SU-DHL-6 (cell line): ENCODE measurements around the gene PREX1.

ENCODE experiments used
- CTCF ChIP-seq: fragments of 200-600 bp; sonication (generic); IDR thresholded peaks from one replicate; pipeline ENCODE4 v1.5.1; 2017; ENCODE audit warnings: antibody characterized with exemption, mild to moderate bottlenecking, low read length, moderate library complexity; ENCODE audit not compliant: insufficient read depth, poor library complexity, severe bottlenecking
- EZH2phosphoT487 ChIP-seq: fragments of 200-600 bp; sonication (generic), shearing (Covaris generic); conservative IDR thresholded peaks from 2 replicates; pipeline ENCODE4 v1.6.1; 2018; ENCODE audit warnings: mild to moderate bottlenecking, antibody characterized with exemption, low read length, moderate library complexity, mixed read lengths

GRCh38 chr20:48603116-48603818 is 224.5 kb downstream of the PREX1 start:
- TF ChIP-seq CTCF (no peak), EZH2phosphoT487 (no peak)
